K562 (cell line): ENCODE data around the gene SBNO1. TPM values are rescaled to one million over a fixed set of nuclear protein-coding genes. Genes with fewer than 3 reads are reported as not detected.

Experiments
- ARID3B ChIP-seq: fragments of 250-450 bp; sonication (Bioruptor Pico); IDR thresholded peaks from 2 replicates; pipeline ENCODE4 v1.4.0; 2020; ENCODE audit warnings: borderline replicate concordance
- CCNT2 ChIP-seq: IDR thresholded peaks from 2 replicates; pipeline ENCODE4 v1.6.1; 2011; ENCODE audit warnings: borderline replicate concordance, low read depth, mild to moderate bottlenecking, moderate library complexity, mixed read lengths, low read length; ENCODE audit not compliant: insufficient read length; ENCODE audit errors: extremely low read depth
- CREB1 ChIP-seq, 2 experiments: sonication (generic) in 1 of 2; formaldehyde crosslinking in 1 of 2; IDR thresholded peaks; 2 replicates each; pipeline versions ENCODE4 v1.6.1 to v1.8.0; 2012 to 2022; ENCODE audit warnings: inconsistent platforms in 1 of 2, mild to moderate bottlenecking in 1 of 2, missing genetic modification reagents in 1 of 2, moderate library complexity in 1 of 2
- FUS ChIP-seq: fragments of 200-400 bp; formaldehyde crosslinking; optimal IDR thresholded peaks from 2 replicates; pipeline ENCODE3; 2017; ENCODE audit warnings: low read depth, low read length
- HMG20B ChIP-seq: fragments of 250-450 bp; sonication (Bioruptor Pico); IDR thresholded peaks from 2 replicates; pipeline ENCODE4 v1.5.0; 2021; ENCODE audit warnings: mild to moderate bottlenecking
- JUND ChIP-seq, 2 experiments: IDR thresholded peaks; 2 replicates in 1 of 2; 3 replicates in 1 of 2; pipeline ENCODE4 v1.6.1; 2011; ENCODE audit warnings: borderline replicate concordance in 2 of 2, low read depth in 2 of 2, low read length in 2 of 2, improper control_type of control experiment in 1 of 2, missing biosample characterization in 1 of 2, missing genetic modification characterization in 1 of 2, missing genetic modification reagents in 1 of 2
- KDM2B ChIP-seq: fragments of 250-450 bp; sonication (Bioruptor Pico); IDR thresholded peaks from 2 replicates; pipeline ENCODE4 v1.8.0; 2021; ENCODE audit warnings: mild to moderate bottlenecking, moderate library complexity
- L3MBTL2 ChIP-seq: fragments of 450-650 bp; IDR thresholded peaks from 2 replicates; pipeline ENCODE4 v1.6.1; 2016; ENCODE audit warnings: mild to moderate bottlenecking, moderate library complexity
- MED1 ChIP-seq: sonication (generic); formaldehyde crosslinking; IDR thresholded peaks from 2 replicates; pipeline ENCODE4 v1.8.1; 2023; ENCODE audit warnings: missing genetic modification reagents, borderline replicate concordance
- MITF ChIP-seq: IDR thresholded peaks from 2 replicates; pipeline ENCODE4 v1.6.1; 2014; ENCODE audit warnings: antibody characterized with exemption
- NKRF ChIP-seq: fragments of 450-650 bp; IDR thresholded peaks from 2 replicates; pipeline ENCODE4 v1.6.1; 2016; ENCODE audit warnings: borderline replicate concordance
- POLR2A ChIP-seq: fragments of 450-650 bp; conservative IDR thresholded peaks from 2 replicates; pipeline ENCODE4 v1.6.1; 2016
- PTBP1 ChIP-seq: fragments of 200-400 bp; formaldehyde crosslinking; IDR thresholded peaks from 2 replicates; pipeline ENCODE4 v1.6.1; 2017; ENCODE audit warnings: low read depth, low read length
- RB1 ChIP-seq: fragments of 450-650 bp; IDR thresholded peaks from 2 replicates; pipeline ENCODE4 v1.6.1; 2017; ENCODE audit warnings: low read depth, mild to moderate bottlenecking
- TEAD1 ChIP-seq, 2 experiments: fragments of 450-650 bp in 1 of 2; sonication (generic) in 1 of 2; formaldehyde crosslinking; IDR thresholded peaks; 2 replicates each; pipeline versions ENCODE4 v1.4.0 to v1.8.0; 2020 to 2022; ENCODE audit warnings: mild to moderate bottlenecking in 2 of 2, missing genetic modification reagents in 1 of 2
- TGIF2 ChIP-seq: sonication (generic); formaldehyde crosslinking; IDR thresholded peaks from 2 replicates; pipeline ENCODE4 v1.8.1; 2022; ENCODE audit warnings: mild to moderate bottlenecking, missing genetic modification reagents, moderate library complexity
- VEZF1 ChIP-seq: fragments of 200-800 bp; sonication (Bioruptor generic); IDR thresholded peaks from 2 replicates; pipeline ENCODE4 v1.6.1; 2017; ENCODE audit warnings: missing genetic modification characterization, missing compliant biosample characterization
- ZFP91 ChIP-seq: sonication (generic); formaldehyde crosslinking; IDR thresholded peaks from 2 replicates; pipeline ENCODE4 v1.8.0; 2022; ENCODE audit warnings: mild to moderate bottlenecking, missing genetic modification reagents
- polyA plus RNA-seq, 8 experiments: library from polyadenylated mRNA; depleted of rRNA in 4 of 8; stranded (reverse) in 5 of 8; unstranded in 3 of 8; fragments of >200 nt; fragmentation: Nextera tagmentation in 2 of 8; fragmentation: Illumina TruSeq in 1 of 8; extraction: Ambion mirVana in 2 of 8; extraction: Trizol in 1 of 8; gene quantifications; 2 replicates each; pipeline versions ENCODE4 v1.2.1 to v1.2.3, GENCODE V29; 2011 to 2014; ENCODE audit warnings: inconsistent platforms in 1 of 8, missing spikeins in 1 of 8
- total RNA-seq, 7 experiments: library from RNA; depleted of rRNA in 6 of 7; stranded (reverse); fragments of >200 nt in 6 of 7; fragmentation: Illumina TruSeq in 2 of 7; extraction: Trizol in 2 of 7; gene quantifications; 2 replicates each; pipeline versions ENCODE4 v1.2.1 to v1.2.3, GENCODE V29; 2011 to 2021; ENCODE audit warnings: low replicate concordance in 1 of 7

The SBNO1 gene
- total and polyA plus RNA-seq, 9 of the 15 experiments (the other 6 are each of a cell fraction or from before 2014, with no cell fraction given), result 14.9 to 77.1 (median 35.9) TPM

- no peak for TF ChIP-seq TGIF2 (CRISPR knock-in tag)
- no peak for TF ChIP-seq JUND (IDR thresholded peaks at IDR 0.05; ENCODE audit: borderline replicate concordance, low read depth, low read length)
- no peak for TF ChIP-seq JUND (tag; IDR thresholded peaks at IDR 0.05; ENCODE audit: borderline replicate concordance, low read depth, low read length)
- no peak for TF ChIP-seq ARID3B (CRISPR knock-in tag)
- peak; percentile 60; the same call in 1 of the 2 replicates for TF ChIP-seq ZFP91 (CRISPR knock-in tag)
- TF ChIP-seq FUS, result no peak
- peak; percentile 44; the same call in 1 of the 2 replicates for TF ChIP-seq MED1 (CRISPR knock-in tag)
- no peak for TF ChIP-seq TEAD1 (CRISPR knock-in tag; IDR thresholded peaks at IDR 0.05)
- peak; percentile 66; the same call in 1 of the 2 replicates for TF ChIP-seq NKRF
- TF ChIP-seq CREB1 (IDR thresholded peaks at IDR 0.05), result no peak
- TF ChIP-seq CREB1 (CRISPR knock-in tag; IDR thresholded peaks at IDR 0.05), result no peak
- TF ChIP-seq VEZF1, result no peak
- no peak for TF ChIP-seq L3MBTL2
- no peak for TF ChIP-seq MITF
- no peak for TF ChIP-seq CCNT2
- TF ChIP-seq HMG20B (CRISPR knock-in tag), result no peak
- TF ChIP-seq PTBP1, result 0 out of 2 replicates have a peak, but pooled peaks have one; percentile 31
- TF ChIP-seq POLR2A, result 0 out of 2 replicates have a peak, but pooled peaks have one; percentile 28
- no peak for TF ChIP-seq RB1
- TF ChIP-seq KDM2B (CRISPR knock-in tag), result no peak
Measured at GRCh38 chr12:123363740-123364531, 711 bp downstream of the SBNO1 start (continued).
